Activated CD4-positive, CD25-positive, alpha-beta regulatory T cell (primary cell): ENCODE measurements around the gene ARL6.
"Not testable (repeated sequence)": the region's sequence is repeated elsewhere in the genome, so short reads cannot be mapped to it uniquely, and the experiment has no call there.

Experiments used
- DNase-seq, 4 experiments: peaks; one replicate each; lab custom pipeline; 2025; lab: John Stamatoyannopoulos, UW

ARL6 gene

GRCh38 chr3:97821774-97822358 lies 57.3 kb downstream of the ARL6 start, which contains the start of gene CRYBG3:
Gene CRYBG3, plus strand, starts transcription at chr3:97822011. Its CDS starts 196 bp downstream, at chr3:97822207.
- DNase-seq = peak; percentile 54 to 74 (median 62)

- no peak for DNase-seq
Measured at GRCh38 chr3:97822359-97822775, 57.8 kb downstream of the ARL6 start.

- no peak for DNase-seq
Measured at GRCh38 chr3:97823046-97824004, 58.8 kb downstream of the ARL6 start.

GRCh38 chr3:97825101-97825500 lies 60.5 kb downstream of the ARL6 start:
- no peak for DNase-seq

- DNase-seq = no peak
Measured at GRCh38 chr3:97827741-97828471, 63.3 kb downstream of the ARL6 start.

- no peak for DNase-seq
Measured at GRCh38 chr3:97829198-97829597, 64.6 kb downstream of the ARL6 start.

- DNase-seq = no peak
Measured at GRCh38 chr3:97830638-97831037, 66.1 kb downstream of the ARL6 start.

GRCh38 chr3:97831140-97831539 lies 66.6 kb downstream of the ARL6 start:
- DNase-seq = no peak

- not testable (repeated sequence) for DNase-seq
Measured at GRCh38 chr3:97833184-97833583, 68.6 kb downstream of the ARL6 start.

- no peak for DNase-seq
Measured at GRCh38 chr3:97835761-97836160, 71.2 kb downstream of the ARL6 start.

GRCh38 chr3:97838393-97838792 lies 73.8 kb downstream of the ARL6 start:
- DNase-seq = no peak

GRCh38 chr3:97839944-97840343 lies 75.4 kb downstream of the ARL6 start:
- no peak for DNase-seq

- DNase-seq = no peak
Measured at GRCh38 chr3:97841304-97841703, 76.7 kb downstream of the ARL6 start.

GRCh38 chr3:97841956-97842355 lies 77.4 kb downstream of the ARL6 start:
- DNase-seq = no peak

- DNase-seq = no peak
Measured at GRCh38 chr3:97848779-97849178, 84.2 kb downstream of the ARL6 start.
